Activated CD8-positive, alpha-beta memory T cell treated with anti-CD3 and anti-CD28 coated beads, Interleukin-2, amount 50 U/mL, for 1 hour (primary cell): ENCODE measurements around the gene HIRA.

Experiments used
- DNase-seq: peaks from one replicate; pipeline ENCODE4 v3.0.0-alpha.2; 2020; ENCODE audit errors: extremely low read depth

Gene HIRA

DNA sequence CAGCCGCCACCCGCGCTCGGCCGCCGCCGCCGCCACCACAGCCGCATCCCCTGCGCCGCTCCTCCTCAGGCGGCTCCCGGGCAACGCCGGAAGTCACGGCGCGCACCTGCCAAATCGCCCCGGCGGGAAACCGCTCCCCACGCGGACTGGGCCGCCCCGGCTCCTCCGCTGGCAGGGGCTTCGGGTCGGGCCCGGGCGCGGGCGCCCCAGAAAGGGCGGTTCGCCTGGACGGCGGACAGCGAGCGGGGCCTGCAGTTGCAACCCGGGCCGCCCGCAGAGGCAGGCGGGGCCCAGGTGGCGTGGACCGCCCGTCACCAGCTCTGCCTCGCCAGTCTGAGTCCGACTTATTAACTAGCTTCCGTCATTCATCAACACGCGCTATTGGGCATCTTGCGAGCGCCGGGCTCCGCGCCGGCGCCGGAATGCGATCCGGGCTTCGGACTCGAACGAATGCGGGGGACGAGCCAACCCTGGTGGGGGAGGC is at the start of gene HIRA:
TSS of gene HIRA (minus strand) at position 85 of the 484 bp plus-strand sequence. CDS start 257 bp downstream, outside the sequence.
- peak; percentile 43 for DNase-seq

DNA sequence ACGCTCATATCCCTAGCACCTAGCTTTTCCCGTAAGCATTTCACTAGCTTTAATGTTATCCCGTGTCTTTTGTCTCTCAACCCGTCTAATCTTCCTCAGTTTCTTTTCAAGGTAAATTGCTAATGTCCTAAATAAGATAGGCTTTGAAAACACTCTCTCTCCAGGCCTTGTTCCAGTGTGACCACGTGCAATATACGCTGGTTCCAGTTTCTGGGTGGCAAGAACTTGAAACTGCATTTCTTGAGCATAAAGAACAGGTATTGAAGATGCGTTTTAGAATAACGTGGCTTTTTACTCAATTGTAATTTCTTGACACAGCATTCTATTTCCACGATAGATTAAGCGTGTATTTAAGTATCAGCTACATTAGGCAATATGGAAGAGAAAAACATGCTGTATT is 49.3 kb upstream of the HIRA start:
- DNase-seq = no peak

DNA sequence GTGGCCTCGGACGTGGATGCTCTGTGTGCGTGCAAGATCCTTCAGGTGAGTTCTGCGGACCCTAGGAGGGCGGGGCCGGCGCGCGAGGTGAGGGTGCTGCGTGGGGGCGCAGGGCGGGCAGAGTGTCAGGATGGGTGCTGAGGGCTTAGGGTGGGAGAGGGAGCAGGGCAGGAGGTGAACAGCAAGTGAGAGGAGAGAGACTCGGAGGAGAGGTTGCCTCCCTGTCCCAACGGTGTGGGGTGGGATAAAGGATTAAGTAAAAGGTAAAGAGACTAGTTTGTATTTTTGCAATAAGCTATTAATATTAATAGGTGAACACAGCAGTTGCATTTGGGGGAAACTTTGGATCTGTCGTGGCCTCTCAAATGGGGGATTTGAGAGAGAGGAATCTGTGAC is 48.6 kb upstream of the HIRA start:
- DNase-seq = no peak

DNA sequence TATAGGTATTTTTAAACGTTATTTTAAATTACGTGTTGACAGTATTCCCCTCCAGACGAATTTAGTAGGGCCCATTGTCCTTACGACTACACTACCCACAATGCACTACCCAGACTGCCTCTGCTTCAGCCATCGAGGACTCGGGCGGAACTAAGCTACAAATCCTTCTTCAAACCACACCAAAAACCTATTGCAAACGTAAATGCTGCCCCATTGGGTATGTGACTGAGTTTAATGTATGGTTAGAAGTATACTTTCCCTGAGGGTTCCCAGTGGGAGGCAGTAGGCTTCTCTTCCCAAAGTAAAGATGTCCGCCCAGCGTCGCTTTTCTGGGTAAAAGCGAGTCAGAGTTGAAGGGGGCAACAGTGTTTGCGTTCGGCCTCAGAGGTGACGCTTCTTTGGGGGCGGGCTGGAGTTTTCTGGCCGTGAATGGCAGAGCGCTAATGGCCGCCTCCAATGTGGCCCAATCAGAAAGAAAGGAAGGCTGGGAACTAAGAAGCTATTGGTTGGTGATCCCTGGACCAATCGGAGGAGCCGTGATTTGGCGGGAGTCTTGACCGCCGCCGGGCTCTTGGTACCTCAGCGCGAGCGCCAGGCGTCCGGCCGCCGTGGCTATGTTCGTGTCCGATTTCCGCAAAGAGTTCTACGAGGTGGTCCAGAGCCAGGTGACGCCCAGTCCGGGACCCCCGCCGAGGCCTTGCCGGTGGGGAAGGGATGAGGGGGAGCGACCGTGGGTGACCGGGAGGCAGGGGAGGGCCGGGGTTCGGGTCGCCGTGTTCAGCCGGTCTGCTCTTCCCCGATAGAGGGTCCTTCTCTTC is 48.0 kb upstream of the HIRA start, which contains the start of gene CDC45:
TSS of gene CDC45 (plus strand) at position 566 of the 818 bp plus-strand sequence. CDS start at position 615, 49 bp downstream.
- DNase-seq = peak; percentile 90

- DNase-seq = peak; percentile 31
Measured at GRCh38 chr22:19478901-19479354, 47.4 kb upstream of the HIRA start, which contains the start of gene UFD1. TSS of gene UFD1 (minus strand) at chr22:19479193. CDS start at chr22:19479085, 108 bp downstream.

DNA sequence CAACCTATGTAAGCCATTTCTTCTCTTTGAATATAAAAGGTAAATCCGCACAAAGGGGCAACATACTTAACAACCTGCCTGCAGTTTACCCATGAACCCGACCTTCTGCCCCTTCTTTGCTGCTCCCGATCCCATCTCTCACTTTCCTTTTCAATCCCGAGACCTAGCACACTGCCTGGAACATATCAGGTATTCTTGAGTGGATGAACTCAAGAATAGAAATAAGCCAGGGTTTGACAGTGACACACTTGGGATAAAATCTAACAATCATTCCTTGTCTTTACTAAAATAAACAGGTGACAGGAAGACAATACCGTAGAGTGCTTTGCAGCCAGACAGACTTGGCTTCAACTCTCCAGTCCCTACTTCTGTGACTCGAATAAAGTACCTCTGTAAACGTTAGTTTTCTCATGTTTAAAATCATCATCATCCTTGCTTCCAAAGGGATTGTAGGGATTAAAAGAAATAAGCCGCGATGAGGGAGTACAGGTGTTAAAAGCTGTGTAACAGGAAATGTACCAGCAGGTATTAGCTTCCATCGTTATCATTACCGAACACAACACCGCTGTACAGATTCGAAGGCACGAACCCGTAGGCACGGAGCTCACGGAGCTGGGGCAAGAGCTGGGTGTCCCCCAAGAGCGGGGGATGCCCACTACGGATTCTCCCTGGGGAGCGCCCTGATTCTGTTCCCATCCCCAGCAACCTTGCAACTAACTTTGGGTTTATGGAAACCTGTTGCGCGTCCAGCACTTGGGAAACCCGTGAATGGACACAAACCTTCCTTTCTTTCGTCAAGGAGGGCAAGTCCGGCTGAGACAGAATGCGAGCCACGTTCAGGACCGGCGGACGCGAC is 46.7 kb upstream of the HIRA start:
- no peak for DNase-seq

DNA sequence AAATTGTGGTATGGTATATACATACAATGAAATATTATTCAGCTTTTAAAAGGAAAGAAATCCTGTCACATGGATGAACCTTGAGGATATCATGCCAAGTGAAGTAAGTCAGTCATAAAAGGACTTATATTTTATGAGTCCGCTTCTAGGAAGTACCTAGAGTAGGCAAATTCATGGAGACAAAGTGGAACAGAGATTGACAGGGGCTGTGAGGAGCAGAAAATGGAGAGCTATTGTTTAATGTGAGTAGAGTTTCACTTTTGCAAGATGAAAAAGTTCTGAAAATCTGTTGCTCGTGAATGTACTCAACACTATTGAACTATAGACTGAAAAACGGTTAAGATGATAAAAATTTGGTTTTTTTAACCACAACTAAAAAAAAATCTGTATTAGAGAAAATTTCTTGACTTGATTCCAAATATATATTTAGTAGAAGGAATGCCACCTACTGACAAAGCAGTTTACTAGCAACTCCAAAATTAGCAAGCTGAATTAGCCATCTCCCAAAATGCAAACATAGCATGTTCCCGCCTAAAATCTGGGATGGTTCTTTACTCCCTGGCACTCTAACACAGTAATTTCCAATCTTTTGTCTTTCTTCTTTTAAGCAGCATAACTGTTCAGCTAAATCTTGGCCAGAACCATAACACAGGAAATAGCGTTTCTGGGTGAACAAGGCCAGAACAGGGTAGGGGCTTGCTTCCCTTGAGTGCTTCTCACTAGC is 46.0 kb upstream of the HIRA start:
- no peak for DNase-seq

GRCh38 chr22:19476023-19476422 is 44.5 kb upstream of the HIRA start:
- no peak for DNase-seq

GRCh38 chr22:19473578-19473977 is 42.0 kb upstream of the HIRA start:
- no peak for DNase-seq

DNA sequence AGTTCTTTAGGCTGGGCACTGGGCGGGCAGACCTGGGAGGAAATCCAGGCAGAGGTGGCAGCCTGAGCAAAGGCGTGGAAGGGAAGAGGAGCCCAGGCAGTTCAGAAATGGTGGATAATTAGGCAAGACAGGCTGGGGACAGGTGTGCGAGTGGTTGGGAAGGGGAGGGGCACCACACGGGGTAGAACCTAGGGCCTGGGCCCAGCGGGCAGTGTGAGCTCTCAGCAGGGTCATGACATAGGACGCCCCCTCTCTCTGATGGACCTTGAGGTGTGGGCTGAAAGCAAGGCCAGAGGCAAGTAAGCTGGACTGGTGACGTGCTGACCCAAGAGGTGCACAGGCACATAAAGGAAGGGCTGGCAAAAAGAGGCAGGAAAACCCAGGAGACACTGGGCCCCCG is 40.7 kb upstream of the HIRA start:
- DNase-seq = no peak

- no peak for DNase-seq
Measured at GRCh38 chr22:19471572-19471971, 40.0 kb upstream of the HIRA start.

GRCh38 chr22:19470010-19470409 is 38.5 kb upstream of the HIRA start:
- no peak for DNase-seq

DNA sequence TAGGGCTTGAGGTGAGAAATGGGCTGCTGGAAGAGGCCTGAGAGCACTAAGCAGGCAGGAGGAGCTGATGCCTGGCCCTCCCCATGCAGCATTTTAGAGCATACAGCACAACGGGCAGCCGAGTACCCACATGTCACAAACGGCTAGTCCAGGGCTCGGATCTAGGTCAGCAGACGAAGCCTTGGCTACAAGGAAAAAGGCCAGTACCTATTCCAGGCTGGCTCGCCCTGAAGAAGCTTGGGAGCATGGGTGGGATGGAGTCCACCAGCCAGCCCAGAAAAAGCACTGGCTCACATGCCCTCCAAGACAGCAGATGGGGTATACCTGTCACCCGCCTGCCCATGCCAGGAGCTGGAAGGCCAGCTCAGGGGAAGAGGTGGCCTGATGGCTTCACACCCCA is 37.9 kb upstream of the HIRA start:
- DNase-seq = no peak

GRCh38 chr22:19467912-19468311 is 36.4 kb upstream of the HIRA start:
- no peak for DNase-seq

- DNase-seq = no peak
Measured at GRCh38 chr22:19466848-19467752, 35.6 kb upstream of the HIRA start.

DNA sequence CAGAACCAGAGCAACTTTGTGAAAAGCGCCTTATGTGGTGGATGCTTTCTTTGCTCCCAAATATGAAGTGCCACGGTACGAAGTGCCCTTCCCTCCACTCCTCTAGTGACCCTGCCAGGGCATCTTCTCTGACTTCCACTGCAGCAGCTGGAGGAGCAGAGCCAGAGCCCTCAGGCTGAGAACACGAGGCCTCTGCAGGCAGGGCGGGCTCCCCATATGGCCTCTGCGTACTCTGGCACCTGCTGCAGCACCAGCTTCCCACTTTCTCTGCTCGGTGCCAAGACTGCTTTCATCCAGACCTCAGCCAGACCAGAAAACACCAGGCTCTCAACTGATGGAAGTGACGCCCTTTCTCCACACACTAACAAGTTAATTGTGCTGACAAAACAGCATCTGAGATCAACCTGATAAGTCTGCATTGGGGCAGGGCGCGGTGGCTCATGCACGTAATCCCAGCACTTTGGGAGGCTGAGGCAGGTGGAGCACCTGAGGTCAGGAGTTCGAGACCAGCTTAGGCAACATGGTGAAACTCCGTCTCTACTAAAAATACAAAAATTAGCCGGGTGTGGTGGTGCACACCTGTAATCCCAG is 34.7 kb upstream of the HIRA start:
- DNase-seq = no peak

- no peak for DNase-seq
Measured at GRCh38 chr22:19464975-19465374, 33.4 kb upstream of the HIRA start.

DNA sequence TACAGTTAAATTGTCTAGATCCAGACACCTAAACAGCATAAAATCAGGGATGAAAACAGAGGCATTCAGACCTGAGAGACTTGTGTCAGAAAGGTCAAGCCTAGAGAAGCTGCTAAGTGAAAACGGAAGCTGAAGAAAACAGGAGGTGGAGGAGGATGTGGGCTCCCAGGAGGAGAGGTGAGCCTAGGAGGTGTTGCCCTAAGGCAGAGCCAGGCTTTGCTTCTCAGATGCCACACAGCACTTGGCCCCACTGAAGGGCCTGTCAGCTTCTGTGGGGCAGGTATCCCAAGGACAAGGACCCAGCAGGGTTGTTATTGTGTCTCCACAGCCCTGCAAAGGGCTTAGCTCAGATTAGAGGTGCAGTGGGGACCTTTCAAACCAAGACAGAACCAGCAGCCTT is 33.0 kb upstream of the HIRA start:
- DNase-seq = no peak

DNA sequence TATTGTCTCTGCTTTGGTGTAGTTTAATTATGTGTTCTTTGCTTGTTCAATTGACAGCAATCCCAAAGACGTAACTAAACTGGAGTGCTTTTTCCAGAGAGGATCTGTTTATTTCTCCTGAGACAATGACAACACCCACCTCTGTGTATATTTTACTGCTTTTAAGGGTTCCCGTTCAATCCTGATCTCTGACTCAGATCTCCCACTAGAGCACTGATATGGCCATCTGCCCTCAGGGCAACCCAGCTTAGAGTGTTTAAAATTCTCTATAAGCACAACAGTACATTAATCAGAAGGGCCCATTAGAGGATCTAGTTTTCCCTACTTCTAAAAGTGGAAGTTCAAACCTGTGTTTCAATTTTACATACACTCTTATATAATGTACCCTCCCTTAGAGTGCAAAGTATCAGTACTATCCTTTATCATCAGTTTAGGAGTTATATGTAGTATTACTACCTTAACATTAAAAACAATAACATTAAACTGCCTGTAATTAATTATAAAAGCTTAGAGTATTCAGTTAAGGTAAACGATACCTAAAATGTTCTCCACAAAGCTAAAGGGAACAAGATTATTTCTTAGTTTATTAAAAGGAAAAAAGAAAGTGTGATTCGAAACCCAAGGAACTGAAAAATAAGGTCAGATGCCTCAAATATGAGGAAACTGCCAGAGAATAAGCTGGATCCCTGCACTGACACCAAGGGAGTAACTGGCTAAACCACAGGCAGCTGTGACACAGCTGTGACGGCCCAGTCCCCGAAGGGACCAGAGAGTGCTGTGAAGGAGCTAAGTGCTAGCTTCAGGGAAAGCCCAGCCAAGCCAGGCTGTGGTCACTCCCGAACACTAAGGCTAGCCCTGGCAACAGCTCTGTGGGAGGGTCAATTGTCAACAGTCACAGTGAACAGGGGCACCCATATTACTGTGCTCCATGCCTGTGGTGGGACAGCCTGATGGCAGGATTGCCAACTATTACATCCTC is 32.2 kb upstream of the HIRA start:
- no peak for DNase-seq
